HG02840 (cell line): ENCODE measurements around the gene TSEN15.
"Not testable (repeated sequence)": the region's sequence is repeated elsewhere in the genome, so short reads cannot be mapped to it uniquely, and the experiment has no call there.

Source experiments
- ATAC-seq: cut with Tn5 transposase; IDR thresholded peaks from one replicate; pipeline ENCODE4 v1.9.1; 2021; ENCODE audit warnings: mild to moderate bottlenecking, moderate library complexity, moderate number of reproducible peaks; ENCODE audit not compliant: unreplicated experiment, low FRiP score

Gene TSEN15

GRCh38 chr1:184093071-184093470, 41.5 kb downstream of the TSEN15 start:
- no peak for ATAC-seq

- ATAC-seq, result no peak
Measured at GRCh38 chr1:184096005-184096404, 44.5 kb downstream of the TSEN15 start.

GRCh38 chr1:184096580-184096979, 45.0 kb downstream of the TSEN15 start:
- ATAC-seq, result not testable (repeated sequence)

- no peak for ATAC-seq
Measured at GRCh38 chr1:184101141-184101540, 49.6 kb downstream of the TSEN15 start.

GRCh38 chr1:184101571-184101970, 50.0 kb downstream of the TSEN15 start:
- ATAC-seq, result no peak

GRCh38 chr1:184110272-184111204, 59.0 kb downstream of the TSEN15 start:
- no peak for ATAC-seq

- no peak for ATAC-seq
Measured at GRCh38 chr1:184112176-184112948, 60.8 kb downstream of the TSEN15 start.

- ATAC-seq, result no peak
Measured at GRCh38 chr1:184113251-184113650, 61.7 kb downstream of the TSEN15 start.

- no peak for ATAC-seq
Measured at GRCh38 chr1:184114818-184115398, 63.4 kb downstream of the TSEN15 start.

- no peak for ATAC-seq
Measured at GRCh38 chr1:184116287-184116686, 64.8 kb downstream of the TSEN15 start.

- ATAC-seq, result no peak
Measured at GRCh38 chr1:184118046-184118445, 66.5 kb downstream of the TSEN15 start.
